IgD-negative memory B cell (primary cell): ENCODE measurements around the gene SLC2A6. TPM values are rescaled to one million over a fixed set of nuclear protein-coding genes. Genes with fewer than 3 reads are reported as not detected.

ENCODE experiments used
- H3K27ac Mint-ChIP-seq, 3 donors: one replicate each; pipeline ENCODE4 v1.8.0; 2020 to 2022; ENCODE audit warnings: mild to moderate bottlenecking in 3 of 3, mixed read lengths in 3 of 3, moderate library complexity in 1 of 3
- H3K27me3 Mint-ChIP-seq: one replicate; pipeline ENCODE4 v1.8.0; 2021; ENCODE audit warnings: mixed read lengths
- H3K36me3 Mint-ChIP-seq: one replicate; pipeline ENCODE4 v1.8.0; 2020; ENCODE audit warnings: mild to moderate bottlenecking, mixed read lengths
- H3K4me1 Mint-ChIP-seq, 3 donors: one replicate each; pipeline ENCODE4 v1.8.0; 2020 to 2022; ENCODE audit warnings: mixed read lengths in 3 of 3, mild to moderate bottlenecking in 1 of 3
- H3K4me3 Mint-ChIP-seq, 4 donors: one replicate each; pipeline ENCODE4 v1.8.0; 2020 to 2022; ENCODE audit warnings: mild to moderate bottlenecking in 4 of 4, mixed read lengths in 4 of 4, moderate library complexity in 3 of 4
- H3K9me3 Mint-ChIP-seq, 3 donors: one replicate each; pipeline ENCODE4 v1.8.0; 2020 to 2021; ENCODE audit warnings: mixed read lengths in 3 of 3, mild to moderate bottlenecking in 1 of 3
- polyA plus RNA-seq: library from polyadenylated mRNA; unstranded; fragments of 300-500 nt; fragmentation: Illumina TruSeq; gene quantifications from one replicate; pipeline ENCODE4 v1.2.3, GENCODE V29; 2021

SLC2A6 gene
- polyA plus RNA-seq, 1 donor from 2014 or later = 65.2 TPM

- Mint-ChIP-seq H3K9me3 (no peaks in the 10 kb centered on the region), H3K27ac (no peak overlapping the region), H3K36me3 (peaks cover 3% of the 10 kb centered on the region), H3K27me3 (no peaks in the 10 kb centered on the region), H3K4me3 (no peak overlapping the region), H3K4me1 (peaks cover under 1 to 10% (median 4%) of the 10 kb centered on the region in 3 donors)
These were observed 10.0 kb downstream of the SLC2A6 start for GRCh38 chr9:133468777-133469421.

DNA sequence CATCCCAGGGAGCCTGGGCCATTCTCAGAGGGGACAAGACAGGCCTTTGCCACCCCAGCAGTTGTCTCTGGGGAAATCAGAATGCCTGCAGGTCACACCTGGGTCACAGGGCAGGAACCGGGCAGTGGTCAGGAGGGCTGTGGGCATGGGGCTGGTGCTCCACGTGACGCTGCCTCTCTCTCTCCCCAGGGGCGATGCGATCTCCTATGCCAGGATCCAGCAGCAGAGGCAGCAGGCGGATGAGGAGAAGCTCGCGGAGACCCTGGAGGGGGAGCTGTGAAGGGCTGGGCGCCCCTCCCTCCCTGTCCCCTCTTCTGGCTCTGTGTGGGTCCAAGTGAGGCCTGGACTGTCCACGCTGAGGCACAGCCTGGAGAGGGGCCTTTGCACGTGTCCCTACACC, 10.5 kb downstream of the SLC2A6 start:
- peaks cover 3 to 10% (median 4%) of the 10 kb centered on the region in 3 donors for H3K4me1 Mint-ChIP-seq
- no peak overlapping the region for H3K27ac Mint-ChIP-seq
- no peaks in the 10 kb centered on the region for H3K9me3 Mint-ChIP-seq
- H3K27me3 Mint-ChIP-seq = no peaks in the 10 kb centered on the region
- peaks cover 3% of the 10 kb centered on the region for H3K36me3 Mint-ChIP-seq
- H3K4me3 Mint-ChIP-seq = no peak overlapping the region

DNA sequence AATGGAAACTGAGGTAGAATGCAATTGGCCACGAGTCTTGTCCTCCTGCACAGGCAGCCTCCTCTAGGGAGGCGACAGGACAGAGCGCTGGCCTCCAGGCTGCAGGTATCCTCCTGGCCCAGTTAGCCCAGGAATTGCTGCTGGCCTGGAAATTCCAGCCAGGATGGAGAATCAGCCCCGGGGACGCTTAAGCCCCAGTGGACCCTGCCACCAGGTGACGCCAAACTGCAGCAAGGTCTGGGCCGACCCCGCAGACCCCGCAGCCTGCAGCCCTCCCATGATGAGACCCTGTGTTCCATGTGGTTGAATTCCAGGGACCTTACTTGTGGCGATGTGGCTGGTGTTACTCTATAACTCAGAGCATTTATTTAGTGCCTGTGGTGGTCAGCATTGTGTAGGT, 11.8 kb downstream of the SLC2A6 start:
- Mint-ChIP-seq H3K9me3 (no peaks in the 10 kb centered on the region), H3K36me3 (peaks cover 3% of the 10 kb centered on the region), H3K27me3 (no peaks in the 10 kb centered on the region), H3K27ac (peak overlapping the region in 1 of 3 donors; percentile 42), H3K4me1 (peaks cover 3 to 10% (median 9%) of the 10 kb centered on the region in 3 donors), H3K4me3 (no peak overlapping the region)

DNA sequence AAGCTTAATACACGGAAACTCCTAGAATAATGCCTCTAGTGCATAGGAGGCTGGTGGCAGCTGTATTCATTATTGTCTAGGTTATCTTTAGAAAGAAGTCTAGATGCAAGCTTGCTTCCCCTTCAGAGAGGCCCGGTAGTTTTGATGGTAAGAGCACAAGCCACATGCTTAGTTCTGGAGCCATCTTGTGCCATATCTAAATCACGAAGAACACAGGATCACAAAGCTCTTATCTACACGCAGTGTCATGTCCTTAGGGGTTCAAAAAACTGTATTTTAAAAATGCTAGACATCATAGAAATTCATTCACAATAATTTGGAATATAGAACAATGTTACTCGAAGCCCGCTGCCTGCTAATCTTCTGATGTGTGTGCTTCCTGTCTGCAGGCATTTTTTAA, 12.9 kb downstream of the SLC2A6 start:
- peaks cover 10 to 19% (median 15%) of the 10 kb centered on the region in 3 donors for H3K4me1 Mint-ChIP-seq
- no peaks in the 10 kb centered on the region for H3K27me3 Mint-ChIP-seq
- peak overlapping the region in 2 of 3 donors; percentile 65 to 98 for H3K27ac Mint-ChIP-seq
- H3K36me3 Mint-ChIP-seq = peaks cover 3% of the 10 kb centered on the region
- peak overlapping the region in 1 of 4 donors; percentile 74 for H3K4me3 Mint-ChIP-seq
- H3K9me3 Mint-ChIP-seq = no peaks in the 10 kb centered on the region

- Mint-ChIP-seq H3K9me3 (no peaks in the 10 kb centered on the region), H3K4me3 (no peak overlapping the region), H3K4me1 (peaks cover 14 to 26% (median 19%) of the 10 kb centered on the region in 3 donors), H3K27ac (peak overlapping the region in 1 of 3 donors; percentile 98), H3K27me3 (no peaks in the 10 kb centered on the region), H3K36me3 (peaks cover 3% of the 10 kb centered on the region)
These were observed 14.3 kb downstream of the SLC2A6 start for GRCh38 chr9:133464638-133465037.

DNA sequence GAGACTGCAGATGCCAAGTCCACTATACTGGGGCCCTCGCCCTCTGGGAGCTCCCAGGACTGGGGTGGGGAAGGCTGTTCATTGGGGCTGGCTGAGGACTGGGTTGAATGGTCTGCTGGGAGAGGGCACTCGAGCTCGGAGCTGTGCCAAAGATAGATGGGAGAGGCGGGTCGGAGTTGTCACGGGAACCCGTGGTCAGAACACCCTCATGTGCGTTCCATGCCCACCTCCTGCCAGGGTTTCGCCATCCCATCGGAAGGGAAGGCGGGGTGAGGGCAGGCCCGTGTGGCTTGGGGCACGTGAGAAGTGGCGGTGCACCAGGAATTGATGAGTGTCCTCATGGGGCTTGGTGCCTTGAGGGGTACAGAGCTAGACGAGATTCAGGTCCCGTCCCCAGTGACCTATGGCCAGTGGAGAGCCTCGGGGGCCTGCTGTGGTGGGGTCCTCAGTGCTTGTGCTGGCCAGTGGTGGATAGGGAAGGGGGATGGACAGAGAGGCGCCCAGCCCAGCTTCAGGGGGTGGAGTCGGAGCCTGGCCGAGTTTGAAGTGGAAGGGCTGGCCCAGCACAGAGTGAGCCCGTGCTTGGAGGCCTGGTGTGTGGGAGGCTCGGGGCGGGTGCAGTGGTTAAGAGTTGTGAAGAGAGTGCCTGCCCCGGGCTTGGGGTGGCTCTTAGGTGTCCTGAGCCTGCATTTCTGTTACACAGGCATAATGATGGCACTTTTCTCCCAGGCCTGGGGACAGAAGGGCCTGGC, 14.9 kb downstream of the SLC2A6 start:
- peaks cover 14 to 31% (median 19%) of the 10 kb centered on the region in 3 donors for H3K4me1 Mint-ChIP-seq
- H3K4me3 Mint-ChIP-seq = peak overlapping the region in 1 of 4 donors; percentile 48
- peaks cover 3% of the 10 kb centered on the region for H3K36me3 Mint-ChIP-seq

DNA sequence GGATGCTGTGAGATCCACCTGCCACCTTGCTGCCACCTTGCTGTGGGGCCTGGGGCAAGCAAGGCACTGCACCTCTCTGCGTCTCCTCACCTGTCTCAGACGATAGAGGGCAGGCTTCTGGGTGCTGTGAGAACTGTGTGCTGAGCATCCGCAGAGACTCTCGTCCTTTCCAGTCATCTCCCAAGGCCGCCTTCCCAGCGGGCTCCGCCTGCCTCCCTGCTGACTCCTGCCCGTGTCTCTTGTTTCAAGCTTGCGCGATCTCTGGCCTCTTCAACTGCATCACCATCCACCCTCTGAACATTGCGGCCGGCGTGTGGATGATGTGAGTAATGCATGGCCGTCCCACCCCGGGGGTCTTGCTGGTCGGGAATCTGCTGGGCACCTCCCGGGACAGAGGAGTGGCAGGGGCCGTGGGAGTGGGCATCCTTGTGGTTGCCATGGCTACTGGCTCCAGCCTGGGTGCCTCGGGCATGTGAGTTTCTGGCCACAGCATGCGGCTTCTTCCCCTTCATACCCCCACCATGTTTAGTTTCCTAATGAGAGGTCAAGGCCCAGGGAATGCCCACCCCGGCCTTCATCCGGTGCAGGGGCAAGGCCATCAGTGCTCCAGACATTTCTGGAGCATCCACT, 15.6 kb downstream of the SLC2A6 start:
- H3K27me3 Mint-ChIP-seq = no peaks in the 10 kb centered on the region
- H3K27ac Mint-ChIP-seq = peak overlapping the region; percentile 50 to 98 (median 73)
- no peaks in the 10 kb centered on the region for H3K9me3 Mint-ChIP-seq
- peaks cover 14 to 31% (median 22%) of the 10 kb centered on the region in 3 donors for H3K4me1 Mint-ChIP-seq
- H3K4me3 Mint-ChIP-seq = peak overlapping the region in 1 of 4 donors; percentile 98
- peaks cover 3% of the 10 kb centered on the region for H3K36me3 Mint-ChIP-seq

More for the DNA sequence above, 14.9 kb downstream of the SLC2A6 start:
- no peaks in the 10 kb centered on the region for H3K27me3 Mint-ChIP-seq
- no peaks in the 10 kb centered on the region for H3K9me3 Mint-ChIP-seq
- peak overlapping the region; percentile 50 to 98 (median 81) for H3K27ac Mint-ChIP-seq

- Mint-ChIP-seq H3K4me3 (peak overlapping the region in 1 of 4 donors; percentile 98), H3K36me3 (peaks cover 3% of the 10 kb centered on the region), H3K27me3 (no peaks in the 10 kb centered on the region), H3K27ac (peak overlapping the region in 1 of 3 donors; percentile 98), H3K9me3 (no peaks in the 10 kb centered on the region), H3K4me1 (peaks cover 14 to 31% (median 22%) of the 10 kb centered on the region in 3 donors)
These were observed 16.9 kb downstream of the SLC2A6 start for GRCh38 chr9:133461975-133462374.

DNA sequence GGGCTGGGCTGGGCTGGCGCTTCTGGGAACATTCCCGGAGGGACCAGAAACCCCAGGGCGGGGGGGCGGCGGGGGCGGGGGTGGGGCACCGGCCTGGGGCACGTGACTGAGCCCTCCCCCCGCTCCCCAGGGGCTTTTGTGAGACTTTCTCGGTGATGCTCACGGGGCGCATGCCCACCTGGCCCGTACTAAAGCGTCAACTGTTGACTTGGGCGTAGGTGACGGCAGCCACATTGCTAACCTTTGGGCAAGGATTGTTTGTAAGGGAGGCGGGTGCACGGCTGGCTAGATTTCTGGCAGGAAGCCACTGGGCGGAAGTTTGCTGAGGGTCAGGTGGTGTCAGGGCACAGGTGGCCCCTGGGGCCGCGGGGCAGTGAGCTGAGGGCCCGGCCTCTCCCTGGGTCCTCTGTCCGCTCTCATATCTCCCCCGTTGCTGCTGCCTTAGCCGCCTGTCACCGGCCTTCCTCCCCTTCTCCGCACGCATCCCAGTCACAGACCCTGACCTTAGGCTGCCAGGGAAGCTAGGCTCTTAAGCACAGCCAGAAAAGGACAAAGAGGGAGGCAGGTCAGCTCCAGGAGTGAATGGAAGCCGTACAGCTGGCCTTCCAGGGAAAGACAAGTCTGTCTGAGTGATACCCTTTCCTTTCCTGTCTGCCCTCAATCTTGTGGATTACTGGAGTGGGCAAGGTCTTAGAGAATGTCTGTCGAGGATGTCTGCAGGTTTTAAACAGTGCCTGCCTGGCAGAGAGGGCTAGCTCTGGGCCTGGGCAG, 18.3 kb downstream of the SLC2A6 start:
- peaks cover 2% of the 10 kb centered on the region for H3K36me3 Mint-ChIP-seq
- peak overlapping the region; percentile 94 to 98 (median 95) for H3K27ac Mint-ChIP-seq
- peak overlapping the region; percentile 82 to 98 (median 94) for H3K4me3 Mint-ChIP-seq
- H3K9me3 Mint-ChIP-seq = no peaks in the 10 kb centered on the region
- peaks cover 16 to 23% (median 21%) of the 10 kb centered on the region in 3 donors for H3K4me1 Mint-ChIP-seq
- no peaks in the 10 kb centered on the region for H3K27me3 Mint-ChIP-seq

- Mint-ChIP-seq H3K36me3 (no peaks in the 10 kb centered on the region), H3K4me1 (peaks cover 16 to 22% (median 20%) of the 10 kb centered on the region in 3 donors), H3K27me3 (no peaks in the 10 kb centered on the region)
These were observed 19.2 kb downstream of the SLC2A6 start, which contains the start of gene CACFD1 for GRCh38 chr9:133459476-133460404. Gene CACFD1 (plus strand): TSS chr9:133459978. CDS start chr9:133460067, 89 bp downstream.

DNA sequence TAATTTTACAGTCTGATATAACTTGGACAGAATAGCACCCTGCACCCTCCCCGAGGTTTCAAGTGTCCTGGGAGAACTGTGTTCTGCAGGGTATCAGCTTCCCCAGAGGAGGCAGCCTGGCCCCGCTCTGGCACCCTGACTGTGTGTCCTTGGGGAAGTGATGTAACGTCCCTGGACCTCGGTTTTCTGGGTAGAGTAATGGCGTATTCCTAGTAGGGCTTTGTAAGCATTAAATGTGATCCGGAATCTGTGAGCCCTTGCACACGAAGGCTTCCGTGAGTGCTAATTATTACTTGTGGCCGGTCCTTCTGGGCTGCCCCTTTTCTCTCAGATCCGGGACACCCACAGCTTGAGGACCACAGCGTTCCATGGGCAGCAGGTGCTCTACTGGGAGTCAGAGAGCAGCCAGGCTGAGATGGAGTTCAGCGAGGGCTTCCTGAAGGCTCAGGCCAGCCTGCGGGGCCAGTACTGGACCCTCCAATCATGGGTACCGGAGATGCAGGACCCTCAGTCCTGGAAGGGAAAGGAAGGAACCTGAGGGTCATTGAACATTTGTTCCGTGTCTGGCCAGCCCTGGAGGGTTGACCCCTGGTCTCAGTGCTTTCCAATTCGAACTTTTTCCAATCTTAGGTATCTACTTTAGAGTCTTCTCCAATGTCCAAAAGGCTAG, 20.1 kb downstream of the SLC2A6 start:
- peaks cover 14 to 22% (median 20%) of the 10 kb centered on the region in 3 donors for H3K4me1 Mint-ChIP-seq
- H3K4me3 Mint-ChIP-seq = peak overlapping the region in 2 of 4 donors; percentile 97 to 98
- H3K27me3 Mint-ChIP-seq = no peaks in the 10 kb centered on the region
- H3K9me3 Mint-ChIP-seq = peaks cover 0 to 1% (median 0%) of the 10 kb centered on the region in 3 donors
- H3K27ac Mint-ChIP-seq = peak overlapping the region in 2 of 3 donors; percentile 95 to 98
- H3K36me3 Mint-ChIP-seq = no peaks in the 10 kb centered on the region

More at GRCh38 chr9:133459476-133460404, 19.2 kb downstream of the SLC2A6 start, which contains the start of gene CACFD1:
- H3K9me3 Mint-ChIP-seq = no peaks in the 10 kb centered on the region
- H3K27ac Mint-ChIP-seq = peak within 1 kb of the TSS; percentile 95 to 98 (median 97)
- H3K4me3 Mint-ChIP-seq = peak within 1 kb of the TSS; percentile 87 to 98 (median 98)

GRCh38 chr9:133457748-133458147, 21.2 kb downstream of the SLC2A6 start:
- Mint-ChIP-seq H3K9me3 (peaks cover 0 to 1% (median 0%) of the 10 kb centered on the region in 3 donors), H3K4me3 (peak overlapping the region in 1 of 4 donors; percentile 98), H3K27ac (peak overlapping the region in 2 of 3 donors; percentile 43 to 71), H3K4me1 (peaks cover 13 to 22% (median 18%) of the 10 kb centered on the region in 3 donors), H3K27me3 (no peaks in the 10 kb centered on the region), H3K36me3 (no peaks in the 10 kb centered on the region)

DNA sequence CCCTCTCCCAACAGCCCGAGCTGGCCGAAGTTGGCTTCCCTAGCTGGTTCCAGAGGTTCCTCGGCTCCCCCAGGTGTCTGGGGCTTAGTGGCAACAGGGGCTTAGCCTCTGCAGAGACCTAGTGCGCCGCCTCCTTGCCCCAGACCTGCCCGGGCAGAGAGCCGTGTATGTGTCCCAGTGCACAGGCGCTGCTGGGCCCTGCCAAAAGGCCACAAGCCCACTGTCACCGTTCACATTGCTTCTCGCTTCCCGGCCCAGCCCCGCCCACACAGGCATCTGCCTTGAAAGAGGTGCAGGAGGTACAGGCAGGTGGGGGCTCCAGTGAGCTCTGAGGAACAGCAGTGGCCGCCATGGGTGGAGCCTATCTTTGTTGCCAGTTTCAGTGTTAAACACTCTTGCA, 21.7 kb downstream of the SLC2A6 start:
- Mint-ChIP-seq H3K27ac (peak overlapping the region in 2 of 3 donors; percentile 43 to 71), H3K4me1 (peaks cover 14 to 22% (median 15%) of the 10 kb centered on the region in 3 donors), H3K36me3 (no peaks in the 10 kb centered on the region), H3K27me3 (no peaks in the 10 kb centered on the region), H3K9me3 (peaks cover 0 to 1% (median 0%) of the 10 kb centered on the region in 3 donors), H3K4me3 (no peak overlapping the region)
